PC-9 (cell line): ENCODE measurements around the gene LDLRAD3. TPM values are rescaled to one million over a fixed set of nuclear protein-coding genes. Genes with fewer than 3 reads are reported as not detected.

Experiments
- BruUV-seq: library from RNA; stranded (reverse); fragments of 400-500 nt; replicated peaks from 2 replicates; lab custom pipeline; 2021; lab: Mats Ljungman, UMichigan
- CTCF ChIA-PET: fragments of 300-600 bp; sonication (Branson Sonifier 250); formaldehyde crosslinking; loops from one replicate; lab custom pipeline; 2022; ENCODE audit warnings: antibody characterized with exemption; lab: Charles Lee
- POLR2A ChIA-PET: fragments of 300-600 bp; sonication (Branson Sonifier 250); formaldehyde crosslinking; loops from one replicate; lab custom pipeline; 2022; ENCODE audit warnings: antibody characterized with exemption; ENCODE audit not compliant: unreplicated experiment; lab: Charles Lee
- DNase-seq, 2 experiments: peaks; one replicate each; pipeline versions ENCODE4 v3.0.0 to v3.0.0-alpha.2; 2015 to 2022; ENCODE audit warnings: mixed read lengths in 1 of 2
- H2AFZ ChIP-seq: fragments of 200-600 bp; sonication (generic); 2 replicates; pipeline ENCODE4 v1.8.1; 2017; ENCODE audit warnings: antibody characterized with exemption
- H3F3A ChIP-seq: fragments of 200-600 bp; sonication (generic); 2 replicates; pipeline ENCODE4 v1.8.1; 2017; ENCODE audit warnings: antibody characterized with exemption, mild to moderate bottlenecking, low read depth; ENCODE audit not compliant: insufficient read depth
- H3K27ac ChIP-seq: fragments of 200-600 bp; sonication (generic); 2 replicates; pipeline ENCODE4 v1.6.1; 2016; ENCODE audit warnings: mixed run types
- H3K27me3 ChIP-seq: fragments of 200-600 bp; sonication (generic); 2 replicates; pipeline ENCODE4 v1.6.1; 2016; ENCODE audit warnings: low read depth, mixed run types; ENCODE audit not compliant: insufficient read depth
- H3K36me3 ChIP-seq: fragments of 200-600 bp; sonication (generic); 2 replicates; pipeline ENCODE4 v1.6.1; 2016; ENCODE audit warnings: low read depth, mixed run types
- H3K4me1 ChIP-seq: fragments of 200-600 bp; sonication (generic); replicated peaks from 2 replicates; pipeline ENCODE4 v1.6.1; 2016; ENCODE audit warnings: mixed run types; ENCODE audit not compliant: insufficient read depth
- H3K4me2 ChIP-seq: fragments of 200-600 bp; sonication (generic); 2 replicates; pipeline ENCODE4 v1.6.1; 2017; ENCODE audit warnings: mixed run types
- H3K4me3 ChIP-seq: fragments of 200-600 bp; sonication (generic); 2 replicates; pipeline ENCODE4 v1.6.1; 2016; ENCODE audit warnings: mixed run types
- H3K79me2 ChIP-seq: fragments of 200-600 bp; sonication (generic); 2 replicates; pipeline ENCODE4 v1.6.1; 2017; ENCODE audit warnings: low read depth, mixed run types
- H3K9me2 ChIP-seq: fragments of 200-600 bp; sonication (generic); 2 replicates; pipeline ENCODE4 v1.8.1; 2017; ENCODE audit warnings: mild to moderate bottlenecking; ENCODE audit not compliant: insufficient read depth
- H3K9me3 ChIP-seq: fragments of 200-600 bp; sonication (generic); 2 replicates; pipeline ENCODE4 v1.8.1; 2016; ENCODE audit warnings: low read depth; ENCODE audit not compliant: insufficient read depth
- H4K20me1 ChIP-seq: fragments of 200-600 bp; sonication (generic); 2 replicates; pipeline ENCODE4 v1.8.1; 2017; ENCODE audit not compliant: insufficient read depth
- EZH2 ChIP-seq: fragments of 200-600 bp; sonication (generic); IDR thresholded peaks from 2 replicates; pipeline ENCODE4 v1.8.0; 2017; ENCODE audit warnings: antibody characterized with exemption, low read depth
- intact Hi-C: fragments of 100-400 bp; cut with micrococcal nuclease; formaldehyde crosslinking; loops from one replicate; pipeline ENCODE4 v1.10.0; 2022; ENCODE audit not compliant: unreplicated experiment
- total RNA-seq: library from RNA; stranded (reverse); gene quantifications from 2 replicates; pipeline ENCODE4 v1.2.3, GENCODE V29; 2021
- TF ChIP-seq, protein P1 (sequence below): fragments of 200-600 bp; sonication (generic); conservative IDR thresholded peaks from 2 replicates; pipeline ENCODE4 v1.6.1; 2017; ENCODE audit warnings: mixed run types, antibody characterized with exemption, mild to moderate bottlenecking, moderate library complexity

The LDLRAD3 gene
- total RNA-seq, 1 experiment from 2014 or later = 15.9 TPM

- TF ChIP-seq, protein P1, sequence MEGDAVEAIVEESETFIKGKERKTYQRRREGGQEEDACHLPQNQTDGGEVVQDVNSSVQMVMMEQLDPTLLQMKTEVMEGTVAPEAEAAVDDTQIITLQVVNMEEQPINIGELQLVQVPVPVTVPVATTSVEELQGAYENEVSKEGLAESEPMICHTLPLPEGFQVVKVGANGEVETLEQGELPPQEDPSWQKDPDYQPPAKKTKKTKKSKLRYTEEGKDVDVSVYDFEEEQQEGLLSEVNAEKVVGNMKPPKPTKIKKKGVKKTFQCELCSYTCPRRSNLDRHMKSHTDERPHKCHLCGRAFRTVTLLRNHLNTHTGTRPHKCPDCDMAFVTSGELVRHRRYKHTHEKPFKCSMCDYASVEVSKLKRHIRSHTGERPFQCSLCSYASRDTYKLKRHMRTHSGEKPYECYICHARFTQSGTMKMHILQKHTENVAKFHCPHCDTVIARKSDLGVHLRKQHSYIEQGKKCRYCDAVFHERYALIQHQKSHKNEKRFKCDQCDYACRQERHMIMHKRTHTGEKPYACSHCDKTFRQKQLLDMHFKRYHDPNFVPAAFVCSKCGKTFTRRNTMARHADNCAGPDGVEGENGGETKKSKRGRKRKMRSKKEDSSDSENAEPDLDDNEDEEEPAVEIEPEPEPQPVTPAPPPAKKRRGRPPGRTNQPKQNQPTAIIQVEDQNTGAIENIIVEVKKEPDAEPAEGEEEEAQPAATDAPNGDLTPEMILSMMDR = no peak
- TF ChIP-seq EZH2 = no peak
- Histone ChIP-seq H3K4me1 (no peaks in the 10 kb centered on the region), H3K27me3 (no peaks in the 10 kb centered on the region), H3K9me3 (no peaks in the 10 kb centered on the region), H2AFZ (no peak overlapping the region), H3K79me2 (no peaks in the 10 kb centered on the region), H3K4me2 (no peak overlapping the region), H3F3A (no peaks in the 10 kb centered on the region), H4K20me1 (no peaks in the 10 kb centered on the region), H3K36me3 (0 out of 2 replicates have a peak, but pooled peaks cover 17% of the 10 kb centered on the region), H3K27ac (no peak overlapping the region), H3K4me3 (no peak overlapping the region), H3K9me2 (no peaks in the 10 kb centered on the region)
- CTCF ChIA-PET = no interaction called here
- BruUV-seq = no TSS peak
- intact Hi-C loops = no loop called here
- POLR2A ChIA-PET = no interaction called here
- no peak for DNase-seq
These were observed 159.0 kb downstream of the LDLRAD3 start for GRCh38 chr11:36102868-36103267.

DNA sequence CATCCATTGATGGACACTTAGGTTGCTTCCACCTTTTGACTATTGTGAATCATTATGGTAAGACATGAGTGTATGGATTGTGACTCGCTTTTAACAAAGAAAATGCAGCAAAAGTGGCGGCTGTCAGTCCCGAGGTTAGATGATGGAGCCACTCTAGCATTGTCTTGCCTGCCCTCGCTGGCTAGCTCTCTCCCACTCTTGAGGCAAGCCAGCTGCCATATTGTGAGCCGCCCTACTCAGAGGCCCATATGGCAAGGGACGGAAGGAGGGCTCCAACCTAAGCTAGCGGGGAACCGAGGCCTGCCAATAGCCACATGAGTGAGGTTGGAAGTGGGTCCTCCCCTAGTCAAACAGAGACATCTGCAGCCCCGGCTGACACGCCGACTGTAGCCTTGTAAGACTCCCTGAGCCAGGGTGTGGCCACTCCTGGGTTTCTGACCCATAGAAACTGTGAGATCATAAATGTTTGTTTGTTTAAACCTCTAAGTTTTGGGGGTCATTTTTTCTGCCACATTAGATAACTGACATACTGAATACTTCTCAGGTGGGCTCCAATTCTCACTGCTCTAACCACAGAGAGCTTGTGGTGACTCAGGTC lies 160.2 kb downstream of the LDLRAD3 start:
- H2AFZ ChIP-seq = no peak overlapping the region
- no peaks in the 10 kb centered on the region for H3K79me2 ChIP-seq
- H3K4me1 ChIP-seq = no peaks in the 10 kb centered on the region
- intact Hi-C loops = no loop called here
- POLR2A ChIA-PET = no interaction called here
- no peaks in the 10 kb centered on the region for H3K9me3 ChIP-seq
- H3K36me3 ChIP-seq = 0 out of 2 replicates have a peak, but pooled peaks cover 10% of the 10 kb centered on the region
- CTCF ChIA-PET = no interaction called here
- BruUV-seq = no TSS peak
- no peak overlapping the region for H3K4me3 ChIP-seq
- no peaks in the 10 kb centered on the region for H3K27me3 ChIP-seq
- no peaks in the 10 kb centered on the region for H3K9me2 ChIP-seq
- DNase-seq = no peak
- TF ChIP-seq, protein P1 = no peak
- TF ChIP-seq EZH2 = no peak
- H4K20me1 ChIP-seq = no peaks in the 10 kb centered on the region
- H3K27ac ChIP-seq = no peak overlapping the region
- H3K4me2 ChIP-seq = no peak overlapping the region
- no peaks in the 10 kb centered on the region for H3F3A ChIP-seq

DNA sequence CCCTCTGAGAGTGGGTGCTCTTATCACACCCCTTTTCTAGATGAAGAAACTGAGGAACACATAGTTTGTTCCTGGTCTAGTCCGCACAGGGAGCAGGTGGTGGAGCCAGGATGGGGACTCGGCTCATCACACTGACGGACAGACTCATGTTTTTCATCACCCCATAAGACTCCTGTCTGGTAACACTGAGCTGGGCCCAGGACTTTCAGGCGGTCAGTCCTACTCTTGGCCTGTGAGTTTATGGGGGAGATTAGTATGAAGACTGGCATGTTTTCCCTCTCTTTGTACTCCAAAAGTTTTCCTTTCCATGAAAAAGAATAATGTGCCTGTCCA lies 160.8 kb downstream of the LDLRAD3 start:
- Histone ChIP-seq H4K20me1 (no peaks in the 10 kb centered on the region), H3K4me2 (no peak overlapping the region), H3K9me2 (no peaks in the 10 kb centered on the region), H2AFZ (no peak overlapping the region), H3F3A (no peaks in the 10 kb centered on the region), H3K9me3 (no peaks in the 10 kb centered on the region), H3K36me3 (0 out of 2 replicates have a peak, but pooled peaks cover 5% of the 10 kb centered on the region), H3K4me1 (no peaks in the 10 kb centered on the region), H3K27me3 (no peaks in the 10 kb centered on the region), H3K27ac (no peak overlapping the region), H3K4me3 (no peak overlapping the region), H3K79me2 (no peaks in the 10 kb centered on the region)
- no peak for DNase-seq
- TF ChIP-seq, protein P1 = no peak
- TF ChIP-seq EZH2 = no peak
- no TSS peak for BruUV-seq
- ChIA-PET CTCF (interaction anchor here (0.6 kb wide), 1 partner anchor 10 kb away, joined by 3 read pairs; no protein-coding TSS in a partner anchor), POLR2A (interaction anchor here (0.6 kb wide), 1 partner anchor 20 kb away, joined by 11 read pairs; no protein-coding TSS in a partner anchor)
- intact Hi-C loops = no loop called here
